Limb (tissue), 2 donors: Measurements from ENCODE around the gene CPVL.

Experiments
- DNase-seq, 2 donors: peaks; one replicate each; pipeline ENCODE4 v3.0.0-alpha.2; 2016; ENCODE audit errors: extremely low spot score in 2 of 2

Gene CPVL

GRCh38 chr7:29146057-29146706 is at the start of gene CPVL:
Gene CPVL, minus strand, starts transcription at chr7:29146537. Its CDS starts 25,476 bp downstream, at chr7:29121061.
- peak; percentile 13 to 67 for DNase-seq

- DNase-seq, result peak; percentile 45 to 77
These were observed 48.5 kb upstream of the CPVL start, which contains the start of gene CHN2 for GRCh38 chr7:29194594-29195427. Gene CHN2, plus strand, starts transcription at chr7:29194775.

GRCh38 chr7:29194206-29194593 is 47.9 kb upstream of the CPVL start:
- DNase-seq, result no peak

- no peak for DNase-seq
These were observed 47.2 kb upstream of the CPVL start for GRCh38 chr7:29193316-29194205.

- DNase-seq, result no peak
These were observed 46.5 kb upstream of the CPVL start for GRCh38 chr7:29192811-29193210.

- no peak for DNase-seq
These were observed 46.0 kb upstream of the CPVL start for GRCh38 chr7:29192323-29192722.

- DNase-seq, result no peak
These were observed 44.2 kb upstream of the CPVL start for GRCh38 chr7:29190349-29191045.

- DNase-seq, result peak; percentile 45 to 82
These were observed 43.4 kb upstream of the CPVL start for GRCh38 chr7:29189743-29190201.

GRCh38 chr7:29185613-29186012 is 39.3 kb upstream of the CPVL start:
- no peak for DNase-seq

- DNase-seq, result no peak
These were observed 38.3 kb upstream of the CPVL start for GRCh38 chr7:29184599-29184998.

- DNase-seq, result no peak
These were observed 32.8 kb upstream of the CPVL start for GRCh38 chr7:29179115-29179514.

GRCh38 chr7:29177963-29178600 is 31.7 kb upstream of the CPVL start:
- DNase-seq, result no peak

GRCh38 chr7:29173458-29173857 is 27.1 kb upstream of the CPVL start:
- no peak for DNase-seq

GRCh38 chr7:29170781-29171180 is 24.4 kb upstream of the CPVL start:
- no peak for DNase-seq

GRCh38 chr7:29167721-29168120 is 21.4 kb upstream of the CPVL start:
- no peak for DNase-seq

- DNase-seq, result no peak
These were observed 17.5 kb upstream of the CPVL start for GRCh38 chr7:29163854-29164253.

- no peak for DNase-seq
These were observed 16.2 kb upstream of the CPVL start for GRCh38 chr7:29162577-29162976.

- DNase-seq, result no peak
These were observed 14.9 kb upstream of the CPVL start for GRCh38 chr7:29161231-29161630.

- DNase-seq, result no peak
These were observed 13.7 kb upstream of the CPVL start for GRCh38 chr7:29160080-29160479.

GRCh38 chr7:29158795-29159423 is 12.6 kb upstream of the CPVL start:
- no peak for DNase-seq
